Nephron (organoid): ENCODE results near the gene PDE6H.

Source experiments
- H3K27ac Mint-ChIP-seq, 3 experiments: 2 replicates each; pipeline ENCODE4 v1.8.0; 2020; ENCODE audit warnings: mixed read lengths in 3 of 3, mild to moderate bottlenecking in 2 of 3, moderate library complexity in 1 of 3
- H3K27me3 Mint-ChIP-seq: 2 replicates; pipeline ENCODE4 v1.8.0; 2021; ENCODE audit warnings: low read depth, mild to moderate bottlenecking, moderate library complexity, mixed read lengths
- H3K36me3 Mint-ChIP-seq: 2 replicates; pipeline ENCODE4 v1.8.0; 2020; ENCODE audit warnings: low read depth, mixed read lengths
- H3K4me1 Mint-ChIP-seq: 2 replicates; pipeline ENCODE4 v1.8.0; 2020; ENCODE audit warnings: mixed read lengths
- H3K4me3 Mint-ChIP-seq, 3 experiments: 2 replicates each; pipeline ENCODE4 v1.8.0; 2020; ENCODE audit warnings: mild to moderate bottlenecking in 3 of 3, mixed read lengths in 3 of 3, moderate library complexity in 2 of 3
- H3K9me3 Mint-ChIP-seq: 2 replicates; pipeline ENCODE4 v1.8.0; 2020; ENCODE audit warnings: mixed read lengths
- TF ChIP-seq, protein P1 (sequence below), 3 experiments: fragments of 200-600 bp; sonication (generic); IDR thresholded peaks; one replicate each; pipeline ENCODE4 v1.5.0; 2021; ENCODE audit warnings: antibody characterized with exemption in 3 of 3; ENCODE audit not compliant: unreplicated experiment in 3 of 3

The PDE6H gene

DNA sequence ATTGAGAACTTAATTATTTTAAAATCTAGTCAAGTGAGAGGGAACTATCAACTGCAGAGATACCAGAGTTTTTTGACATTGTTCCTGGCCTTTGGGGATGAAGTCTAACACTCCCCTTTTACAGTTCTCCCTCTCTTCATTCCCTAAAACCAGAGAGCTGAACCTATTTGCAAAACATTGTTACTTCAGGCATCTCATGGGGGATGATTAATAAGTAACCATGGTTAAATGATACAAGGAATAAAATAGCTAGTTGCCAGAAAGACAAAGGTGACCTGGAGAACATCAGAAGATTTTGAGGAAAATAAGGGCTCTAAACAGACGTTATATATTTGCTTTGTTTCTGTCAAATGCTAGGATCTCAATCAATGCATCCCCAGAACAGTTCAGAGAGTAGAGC lies 42.3 kb downstream of the PDE6H start:
- Mint-ChIP-seq H3K36me3 (no peaks in the 10 kb centered on the region), H3K27me3 (no peaks in the 10 kb centered on the region), H3K27ac (peak overlapping the region in 2 of 3 experiments; percentile 55 to 60), H3K4me1 (peaks cover 4% of the 10 kb centered on the region), H3K9me3 (no peaks in the 10 kb centered on the region), H3K4me3 (no peak overlapping the region)
- TF ChIP-seq, protein P1, sequence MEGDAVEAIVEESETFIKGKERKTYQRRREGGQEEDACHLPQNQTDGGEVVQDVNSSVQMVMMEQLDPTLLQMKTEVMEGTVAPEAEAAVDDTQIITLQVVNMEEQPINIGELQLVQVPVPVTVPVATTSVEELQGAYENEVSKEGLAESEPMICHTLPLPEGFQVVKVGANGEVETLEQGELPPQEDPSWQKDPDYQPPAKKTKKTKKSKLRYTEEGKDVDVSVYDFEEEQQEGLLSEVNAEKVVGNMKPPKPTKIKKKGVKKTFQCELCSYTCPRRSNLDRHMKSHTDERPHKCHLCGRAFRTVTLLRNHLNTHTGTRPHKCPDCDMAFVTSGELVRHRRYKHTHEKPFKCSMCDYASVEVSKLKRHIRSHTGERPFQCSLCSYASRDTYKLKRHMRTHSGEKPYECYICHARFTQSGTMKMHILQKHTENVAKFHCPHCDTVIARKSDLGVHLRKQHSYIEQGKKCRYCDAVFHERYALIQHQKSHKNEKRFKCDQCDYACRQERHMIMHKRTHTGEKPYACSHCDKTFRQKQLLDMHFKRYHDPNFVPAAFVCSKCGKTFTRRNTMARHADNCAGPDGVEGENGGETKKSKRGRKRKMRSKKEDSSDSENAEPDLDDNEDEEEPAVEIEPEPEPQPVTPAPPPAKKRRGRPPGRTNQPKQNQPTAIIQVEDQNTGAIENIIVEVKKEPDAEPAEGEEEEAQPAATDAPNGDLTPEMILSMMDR (IDR thresholded peaks at IDR 0.05; ENCODE audit: unreplicated experiment in 3 of 3) = no peak

- H3K27ac Mint-ChIP-seq = peak overlapping the region in 2 of 3 experiments; percentile 68 to 74
- H3K36me3 Mint-ChIP-seq = no peaks in the 10 kb centered on the region
- no peak overlapping the region for H3K4me3 Mint-ChIP-seq
- H3K9me3 Mint-ChIP-seq = peaks cover 3% of the 10 kb centered on the region
- TF ChIP-seq, protein P1 (IDR thresholded peaks at IDR 0.05; ENCODE audit: unreplicated experiment in 3 of 3) = no peak
- no peaks in the 10 kb centered on the region for H3K27me3 Mint-ChIP-seq
- H3K4me1 Mint-ChIP-seq = peaks cover 4% of the 10 kb centered on the region
Observed at GRCh38 chr12:15020156-15020555, 47.3 kb downstream of the PDE6H start.
